OCI-LY3 (cell line): ENCODE results near the gene SDSL.

Source experiments
- CTCF ChIP-seq: fragments of 200-600, 300-600 bp; sonication (generic); IDR thresholded peaks from 2 replicates; pipeline ENCODE4 v1.5.1; 2014; ENCODE audit warnings: antibody characterized with exemption, low read length, low read depth
- EZH2phosphoT487 ChIP-seq: fragments of 200-600 bp; shearing (Covaris generic); IDR thresholded peaks from 2 replicates; pipeline ENCODE4 v1.6.1; 2018; ENCODE audit warnings: antibody characterized with exemption, mixed run types, low read depth

- TF ChIP-seq CTCF, result no peak
- no peak for TF ChIP-seq EZH2phosphoT487
Measured at GRCh38 chr12:113378291-113378690, 43.9 kb upstream of the SDSL start.
